ENCODE results near the gene RRAS2. TPM values are rescaled to one million over a fixed set of nuclear protein-coding genes. Genes with fewer than 3 reads are reported as not detected.

Gene RRAS2
- total and polyA plus RNA-seq, 4 donors, result 21.2 to 73.5 (median 35.0) TPM

GRCh38 chr11:14240951-14241350 is 118.0 kb downstream of the RRAS2 start:
- ATAC-seq (ENCODE audit: insufficient read depth, low FRiP score) (no peak), DNase-seq (no peak)
- peaks cover 0 to 12% (median 2%) of the 10 kb centered on the region in 5 donors for H3K4me1 ChIP-seq (ENCODE audit: control insufficient read depth in 5 of 5, insufficient read depth in 5 of 5, low read length in 5 of 5)
- no peak for TF ChIP-seq CTCF (IDR thresholded peaks at IDR 0.05; ENCODE audit: control extremely low read depth, extremely low read depth)
- WGBS, 2 donors, result 92 to 96% methylated on average over 4 of the region's 4 CpGs
- H3K27me3 ChIP-seq (ENCODE audit: control insufficient read depth in 3 of 3, insufficient read depth in 3 of 3, low read length in 2 of 3), result no peaks in the 10 kb centered on the region
- H3K27ac ChIP-seq (ENCODE audit: low read depth in 1 of 2, low read length in 1 of 2), result no peak overlapping the region
- H3K4me3 ChIP-seq, result no peak overlapping the region
- H3K36me3 ChIP-seq (ENCODE audit: control insufficient read depth in 4 of 4, insufficient read depth in 4 of 4, low read length in 4 of 4), result peaks cover 0 to 12% (median 3%) of the 10 kb centered on the region in 4 donors
- no peak overlapping the region for H3K9ac ChIP-seq (ENCODE audit: insufficient read depth in 1 of 2, low read length in 2 of 2)
- H3K9me3 ChIP-seq (ENCODE audit: control insufficient read depth in 4 of 4, insufficient read depth in 3 of 4, low read length in 3 of 4), result no peaks in the 10 kb centered on the region

- no peak for TF ChIP-seq CTCF (IDR thresholded peaks at IDR 0.05; ENCODE audit: control extremely low read depth, extremely low read depth)
- no peak for ATAC-seq (ENCODE audit: insufficient read depth, low FRiP score)
These were observed 118.8 kb downstream of the RRAS2 start for GRCh38 chr11:14240221-14240620.

GRCh38 chr11:14237444-14237961 is 121.5 kb downstream of the RRAS2 start:
- Histone ChIP-seq H3K9ac (ENCODE audit: insufficient read depth in 1 of 2, low read length in 2 of 2) (no peak overlapping the region), H3K9me3 (ENCODE audit: control insufficient read depth in 4 of 4, insufficient read depth in 3 of 4, low read length in 3 of 4) (peaks cover 0 to 2% (median 0%) of the 10 kb centered on the region in 4 donors), H3K4me1 (ENCODE audit: control insufficient read depth in 5 of 5, insufficient read depth in 5 of 5, low read length in 5 of 5) (peaks cover 0 to 12% (median 2%) of the 10 kb centered on the region in 5 donors), H3K27ac (ENCODE audit: low read depth in 1 of 2, low read length in 1 of 2) (no peak overlapping the region), H3K4me3 (no peak overlapping the region), H3K36me3 (ENCODE audit: control insufficient read depth in 4 of 4, insufficient read depth in 4 of 4, low read length in 4 of 4) (no peaks in the 10 kb centered on the region), H3K27me3 (ENCODE audit: control insufficient read depth in 3 of 3, insufficient read depth in 3 of 3, low read length in 2 of 3) (no peaks in the 10 kb centered on the region)
- WGBS, 2 donors, result 36 to 54% methylated on average over 9 of the region's 9 CpGs
- no peak for TF ChIP-seq CTCF (IDR thresholded peaks at IDR 0.05; ENCODE audit: control extremely low read depth, extremely low read depth)
- DNase-seq, result no peak
- peak; percentile 55 for ATAC-seq (ENCODE audit: insufficient read depth, low FRiP score)

More at GRCh38 chr11:14240221-14240620, 118.8 kb downstream of the RRAS2 start:
- DNase-seq, result no peak
- no peak overlapping the region for H3K27ac ChIP-seq (ENCODE audit: low read depth in 1 of 2, low read length in 1 of 2)
- H3K27me3 ChIP-seq (ENCODE audit: control insufficient read depth in 3 of 3, insufficient read depth in 3 of 3, low read length in 2 of 3), result no peaks in the 10 kb centered on the region
- H3K9ac ChIP-seq (ENCODE audit: insufficient read depth in 1 of 2, low read length in 2 of 2), result no peak overlapping the region
- H3K4me1 ChIP-seq (ENCODE audit: control insufficient read depth in 5 of 5, insufficient read depth in 5 of 5, low read length in 5 of 5), result peaks cover 0 to 12% (median 2%) of the 10 kb centered on the region in 5 donors
- peaks cover 0 to 12% (median 3%) of the 10 kb centered on the region in 4 donors for H3K36me3 ChIP-seq (ENCODE audit: control insufficient read depth in 4 of 4, insufficient read depth in 4 of 4, low read length in 4 of 4)
- no peaks in the 10 kb centered on the region for H3K9me3 ChIP-seq (ENCODE audit: control insufficient read depth in 4 of 4, insufficient read depth in 3 of 4, low read length in 3 of 4)
- no peak overlapping the region for H3K4me3 ChIP-seq

- Histone ChIP-seq H3K36me3 (ENCODE audit: control insufficient read depth in 4 of 4, insufficient read depth in 4 of 4, low read length in 4 of 4) (no peaks in the 10 kb centered on the region), H3K4me1 (ENCODE audit: control insufficient read depth in 5 of 5, insufficient read depth in 5 of 5, low read length in 5 of 5) (peaks cover 0 to 12% (median 0%) of the 10 kb centered on the region in 5 donors), H3K27ac (ENCODE audit: low read depth in 1 of 2, low read length in 1 of 2) (no peak overlapping the region), H3K9ac (ENCODE audit: insufficient read depth in 1 of 2, low read length in 2 of 2) (no peak overlapping the region), H3K27me3 (ENCODE audit: control insufficient read depth in 3 of 3, insufficient read depth in 3 of 3, low read length in 2 of 3) (no peaks in the 10 kb centered on the region), H3K9me3 (ENCODE audit: control insufficient read depth in 4 of 4, insufficient read depth in 3 of 4, low read length in 3 of 4) (peaks cover 0 to 2% (median 0%) of the 10 kb centered on the region in 4 donors), H3K4me3 (no peak overlapping the region)
- WGBS, 2 donors, result 86 to 88% methylated on average over 1 of the region's 1 CpG
- DNase-seq, result no peak
- no peak for ATAC-seq (ENCODE audit: insufficient read depth, low FRiP score)
- no peak for TF ChIP-seq CTCF (IDR thresholded peaks at IDR 0.05; ENCODE audit: control extremely low read depth, extremely low read depth)
These were observed 123.3 kb downstream of the RRAS2 start for GRCh38 chr11:14235701-14236100.
